Tibial artery (tissue), 4 donors: ENCODE results near the gene FAM120B.
"Not testable (repeated sequence)": the region's sequence is repeated elsewhere in the genome, so short reads cannot be mapped to it uniquely, and the experiment has no call there.

ENCODE experiments used
- DNase-seq, 2 donors: peaks; one replicate each; pipeline ENCODE4 v3.0.0-alpha.2; 2019
- H3K27ac ChIP-seq, 2 donors: fragments of 200-600 bp; sonication (generic) in 1 of 2; 1 replicate in 1 of 2; 2 replicates in 1 of 2; pipeline ENCODE4 v1.5.1; 2018 to 2019; ENCODE audit warnings: mild to moderate bottlenecking in 1 of 2
- H3K27me3 ChIP-seq, 2 donors: fragments of 200-600 bp; sonication (generic) in 1 of 2; one replicate each; pipeline versions ENCODE4 v1.5.1 to v1.6.0; 2016 to 2019
- H3K36me3 ChIP-seq, 3 donors: fragments of 200-600 bp; sonication (generic) in 2 of 3; one replicate each; pipeline ENCODE4 v1.5.1; 2016 to 2019; ENCODE audit warnings: mild to moderate bottlenecking in 2 of 3
- H3K4me1 ChIP-seq, 4 donors: fragments of 200-600 bp; sonication (generic) in 2 of 4; 1 replicate in 3 of 4; 2 replicates in 1 of 4; pipeline ENCODE4 v1.5.1; 2016 to 2019
- H3K4me3 ChIP-seq, 2 donors: fragments of 200-600 bp; sonication (generic) in 1 of 2; 1 replicate in 1 of 2; 2 replicates in 1 of 2; pipeline ENCODE4 v1.5.1; 2018 to 2019; ENCODE audit warnings: mild to moderate bottlenecking in 2 of 2
- H3K9me3 ChIP-seq, 3 donors: fragments of 200-600 bp; sonication (generic) in 1 of 3; one replicate each; pipeline ENCODE4 v1.5.1; 2016 to 2019
- CTCF ChIP-seq, 2 experiments: fragments of 200-600 bp in 1 of 2; fragments of 450-650 bp in 1 of 2; IDR thresholded peaks; one replicate each; pipeline ENCODE4 v1.5.1; 2017 to 2019; ENCODE audit warnings: antibody characterized with exemption in 2 of 2, mild to moderate bottlenecking in 1 of 2, moderate library complexity in 1 of 2
- intact Hi-C: fragments of 100-400 bp; cut with DNase I; formaldehyde crosslinking; loops from one replicate; pipeline ENCODE4 v1.15.0; 2023; ENCODE audit warnings: low total_unique reads

The FAM120B gene

DNA sequence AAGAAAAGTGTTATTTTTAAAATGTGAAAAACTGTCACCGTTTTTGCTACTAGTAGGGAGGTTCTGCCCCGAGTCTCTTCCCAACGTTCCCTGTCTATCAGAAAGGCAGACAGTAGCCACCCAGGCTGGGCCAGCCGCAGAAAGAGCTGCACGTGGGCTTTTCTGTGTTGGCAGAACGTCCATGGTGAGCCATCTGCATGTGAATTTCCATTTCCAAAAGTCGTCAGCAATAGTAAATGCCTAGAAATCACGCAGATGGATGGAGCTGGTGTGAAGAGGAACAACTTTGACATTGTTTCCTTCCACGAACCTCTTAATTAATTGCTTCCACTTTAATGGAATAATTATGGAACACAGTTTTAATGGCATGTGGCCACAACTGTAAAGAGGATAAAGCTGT is 97.5 kb downstream of the FAM120B start:
- no peak overlapping the region for H3K27ac ChIP-seq

GRCh38 chr6:170404697-170405096 is 98.1 kb downstream of the FAM120B start:
- Histone ChIP-seq H3K36me3 (peaks cover 30 to 75% (median 57%) of the 10 kb centered on the region in 3 donors), H3K9me3 (peaks cover 0 to 4% (median 0%) of the 10 kb centered on the region in 3 donors), H3K27me3 (no peaks in the 10 kb centered on the region), H3K27ac (no peak overlapping the region), H3K4me3 (no peak overlapping the region), H3K4me1 (no peaks in the 10 kb centered on the region)
- intact Hi-C loops, result no loop called here
- TF ChIP-seq CTCF (IDR thresholded peaks at IDR 0.05), result no peak
- no peak for DNase-seq

More for the DNA sequence above, 97.5 kb downstream of the FAM120B start:
- Histone ChIP-seq H3K36me3 (peaks cover 30 to 75% (median 60%) of the 10 kb centered on the region in 3 donors), H3K4me3 (no peak overlapping the region), H3K4me1 (no peaks in the 10 kb centered on the region), H3K27me3 (no peaks in the 10 kb centered on the region), H3K9me3 (no peaks in the 10 kb centered on the region)
- no peak for TF ChIP-seq CTCF (IDR thresholded peaks at IDR 0.05)
- intact Hi-C loops, result no loop called here
- DNase-seq, result no peak

GRCh38 chr6:170405311-170405975 is 98.9 kb downstream of the FAM120B start:
- TF ChIP-seq CTCF (IDR thresholded peaks at IDR 0.05), result no peak
- Histone ChIP-seq H3K4me3 (no peak overlapping the region), H3K4me1 (no peaks in the 10 kb centered on the region), H3K9me3 (peaks cover 0 to 4% (median 0%) of the 10 kb centered on the region in 3 donors), H3K36me3 (peaks cover 30 to 70% (median 51%) of the 10 kb centered on the region in 3 donors), H3K27me3 (no peaks in the 10 kb centered on the region), H3K27ac (no peak overlapping the region)
- DNase-seq, result no peak
- intact Hi-C loops, result no loop called here

DNA sequence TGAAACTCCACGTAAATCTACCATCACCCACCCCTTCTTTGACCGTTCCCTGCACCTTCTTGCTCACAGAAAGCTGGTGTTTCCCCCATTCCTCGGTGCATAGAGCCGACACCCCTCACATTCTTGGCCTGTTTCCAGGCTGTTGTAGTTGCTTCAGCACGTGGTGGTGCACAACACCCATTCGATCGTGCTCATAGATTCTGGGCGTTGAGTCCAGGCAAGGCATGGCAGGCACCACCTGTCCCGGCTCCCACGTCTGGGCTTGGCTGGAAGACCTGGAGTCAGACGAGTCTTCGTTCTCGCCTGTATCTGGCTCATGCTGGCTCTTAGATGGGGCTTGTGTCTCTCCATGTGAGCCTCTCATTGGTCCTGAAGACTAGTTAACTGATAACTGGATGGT is 100.6 kb downstream of the FAM120B start:
- no peak for DNase-seq
- TF ChIP-seq CTCF (IDR thresholded peaks at IDR 0.05), result no peak
- intact Hi-C loops, result no loop called here

DNA sequence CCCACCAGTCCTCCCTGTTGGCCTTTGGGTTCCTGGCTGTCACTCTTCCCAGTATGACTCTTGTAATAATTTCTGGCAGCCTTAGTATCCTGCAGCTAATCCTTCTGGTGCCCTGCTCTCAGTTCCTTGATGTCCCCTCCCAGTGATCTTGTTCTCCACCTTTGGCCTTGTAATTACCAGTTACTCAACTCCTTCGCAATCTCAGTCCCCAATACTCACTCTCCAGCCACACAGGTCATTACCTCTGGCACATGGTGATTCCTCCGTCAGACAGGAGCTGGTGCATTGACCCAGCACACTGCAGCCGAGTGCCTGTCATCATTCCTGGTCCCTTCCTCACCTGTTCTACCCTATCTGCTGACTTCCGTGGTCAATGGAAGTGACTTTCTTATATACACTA is 101.4 kb downstream of the FAM120B start:
- Histone ChIP-seq H3K9me3 (peaks cover 0 to 6% (median 4%) of the 10 kb centered on the region in 3 donors), H3K27me3 (no peaks in the 10 kb centered on the region), H3K36me3 (peaks cover 24 to 46% (median 33%) of the 10 kb centered on the region in 3 donors), H3K27ac (no peak overlapping the region), H3K4me3 (no peak overlapping the region), H3K4me1 (no peaks in the 10 kb centered on the region)
- intact Hi-C loops, result no loop called here
- no peak for TF ChIP-seq CTCF (IDR thresholded peaks at IDR 0.05)
- no peak for DNase-seq

More for the DNA sequence above, 100.6 kb downstream of the FAM120B start:
- peaks cover 0 to 4% (median 1%) of the 10 kb centered on the region in 3 donors for H3K9me3 ChIP-seq
- H3K27ac ChIP-seq, result no peak overlapping the region
- no peak overlapping the region for H3K4me3 ChIP-seq
- no peaks in the 10 kb centered on the region for H3K4me1 ChIP-seq
- no peaks in the 10 kb centered on the region for H3K27me3 ChIP-seq
- peaks cover 24 to 52% (median 36%) of the 10 kb centered on the region in 3 donors for H3K36me3 ChIP-seq

DNA sequence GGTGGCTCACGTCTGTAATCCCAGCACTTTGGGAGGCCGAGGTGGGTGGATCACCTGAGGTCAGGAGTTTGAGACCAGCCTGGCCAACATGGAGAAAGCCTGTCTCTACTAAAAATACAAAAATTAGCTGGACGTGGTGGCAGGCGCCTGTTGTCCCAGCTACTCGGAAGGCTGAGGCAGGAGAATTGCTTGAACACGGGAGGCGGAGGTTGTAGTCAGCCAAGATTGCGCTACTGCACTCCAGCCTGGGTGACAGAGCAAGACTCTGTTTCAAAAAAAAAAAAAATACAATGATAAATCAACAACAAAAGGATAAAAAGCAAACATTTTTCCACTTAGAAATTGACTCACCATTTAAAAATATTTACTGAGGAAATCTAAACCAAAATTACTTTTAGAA is 103.2 kb downstream of the FAM120B start:
- H3K36me3 ChIP-seq, result peaks cover 15 to 28% (median 22%) of the 10 kb centered on the region in 3 donors

More for the DNA sequence above, 103.2 kb downstream of the FAM120B start:
- H3K27me3 ChIP-seq, H3K27ac ChIP-seq, intact Hi-C loops, H3K4me3 ChIP-seq, DNase-seq, H3K4me1 ChIP-seq, H3K9me3 ChIP-seq: not testable (repeated sequence)
